NOMO-1 treated with dmso at 0.1 percent for 144 hours (cell line): ENCODE results near the gene GMFB.

Experiments
- DNase-seq: peaks from one replicate; lab custom pipeline; 2025; ENCODE audit not compliant: unreplicated experiment; lab: John Stamatoyannopoulos, UW

Gene GMFB

GRCh38 chr14:54435500-54435981 lies 53.2 kb downstream of the GMFB start:
- no peak for DNase-seq

GRCh38 chr14:54428527-54428926 lies 60.3 kb downstream of the GMFB start:
- DNase-seq = no peak

GRCh38 chr14:54427871-54428270 lies 60.9 kb downstream of the GMFB start:
- DNase-seq = no peak

GRCh38 chr14:54425537-54426274 lies 63.1 kb downstream of the GMFB start:
- no peak for DNase-seq

- DNase-seq = no peak
Observed at GRCh38 chr14:54425068-54425467, 63.7 kb downstream of the GMFB start.
